Ishikawa (cell line): Measurements from ENCODE around the gene ZZZ3.

Experiments used
- CEBPB ChIP-seq: IDR thresholded peaks from 2 replicates; pipeline ENCODE4 v1.6.1; 2012
- CREB1 ChIP-seq: IDR thresholded peaks from 2 replicates; pipeline ENCODE4 v1.6.1; 2012; ENCODE audit warnings: low read depth
- EGR1 ChIP-seq: IDR thresholded peaks from 2 replicates; pipeline ENCODE4 v1.6.1; 2012
- EP300 ChIP-seq: IDR thresholded peaks from 2 replicates; pipeline ENCODE4 v1.6.1; 2012; ENCODE audit warnings: borderline replicate concordance
- FOXM1 ChIP-seq: IDR thresholded peaks from 2 replicates; pipeline ENCODE4 v1.6.1; 2012; ENCODE audit warnings: low read depth, borderline replicate concordance
- NFIC ChIP-seq: IDR thresholded peaks from 2 replicates; pipeline ENCODE4 v1.6.1; 2012
- RAD21 ChIP-seq: IDR thresholded peaks from 2 replicates; pipeline ENCODE4 v1.6.1; 2012; ENCODE audit warnings: low read depth
- TAF1 ChIP-seq: IDR thresholded peaks from 2 replicates; pipeline ENCODE4 v1.6.1; 2012; ENCODE audit warnings: low read depth, mild to moderate bottlenecking
- TCF12 ChIP-seq: IDR thresholded peaks from 2 replicates; pipeline ENCODE4 v1.6.1; 2012; ENCODE audit warnings: low read depth
- TEAD4 ChIP-seq: IDR thresholded peaks from 2 replicates; pipeline ENCODE4 v1.6.1; 2012
- YY1 ChIP-seq: IDR thresholded peaks from 2 replicates; pipeline ENCODE4 v1.6.1; 2012; ENCODE audit warnings: low read depth
- ZBTB7A ChIP-seq: IDR thresholded peaks from 2 replicates; pipeline ENCODE4 v1.6.1; 2012; ENCODE audit warnings: low read depth
- TF ChIP-seq, protein P1 (sequence below): IDR thresholded peaks from 2 replicates; pipeline ENCODE4 v1.6.1; 2012
- TF ChIP-seq, protein P2 (sequence below): IDR thresholded peaks from 2 replicates; pipeline ENCODE4 v1.6.1; 2012
- TF ChIP-seq, protein P3 (sequence below): IDR thresholded peaks from 2 replicates; pipeline ENCODE4 v1.6.1; 2012; ENCODE audit warnings: low read depth, mild to moderate bottlenecking

The ZZZ3 gene

DNA sequence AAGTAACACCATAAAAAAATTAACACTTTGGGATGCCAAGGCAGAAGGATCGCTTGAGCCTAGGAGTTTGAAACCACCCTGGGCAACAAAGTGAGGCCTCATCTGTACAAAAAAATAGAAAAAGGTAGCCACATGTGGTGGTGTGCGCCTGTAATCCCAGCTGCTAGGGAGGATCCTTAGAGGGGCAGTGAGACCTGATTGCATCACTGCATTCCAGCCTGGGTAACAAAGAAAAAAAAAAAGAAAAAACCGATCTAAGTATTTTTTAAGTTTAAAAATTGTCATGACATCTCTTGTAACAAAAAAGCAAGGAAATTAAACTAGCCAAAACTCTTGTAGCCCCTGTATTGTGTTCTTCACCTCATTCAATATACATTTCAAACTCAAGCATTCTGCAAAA, 39.5 kb downstream of the ZZZ3 start:
- TF ChIP-seq NFIC (no peak), EP300 (no peak), CEBPB (0 out of 2 replicates have a peak, but pooled peaks have one; percentile 14)

DNA sequence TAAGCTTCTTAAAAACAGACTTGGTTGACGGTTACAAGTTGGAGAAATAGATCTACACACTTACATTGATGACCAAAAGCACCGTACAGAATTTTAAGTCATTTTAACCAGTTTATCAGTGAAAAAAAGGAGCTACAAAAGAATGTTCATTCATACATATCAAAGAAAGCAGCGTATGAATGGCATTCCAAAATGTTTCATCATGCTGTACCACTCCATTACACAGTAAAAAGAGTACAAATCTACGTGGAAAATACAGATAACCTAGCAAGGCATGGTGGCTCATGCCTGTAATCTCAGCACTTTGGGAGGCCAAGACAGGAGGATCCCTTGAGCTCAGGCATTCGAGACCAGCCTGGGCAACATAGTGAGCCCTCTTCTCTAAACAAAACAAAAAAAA, 40.3 kb downstream of the ZZZ3 start:
- TF ChIP-seq CREB1 (no peak), YY1 (no peak), RAD21 (no peak), ZBTB7A (no peak), TAF1 (no peak), EGR1 (no peak), TCF12 (no peak), EP300 (no peak), TEAD4 (no peak), NFIC (no peak), CEBPB (no peak), FOXM1 (no peak)
- TF ChIP-seq, protein P1, sequence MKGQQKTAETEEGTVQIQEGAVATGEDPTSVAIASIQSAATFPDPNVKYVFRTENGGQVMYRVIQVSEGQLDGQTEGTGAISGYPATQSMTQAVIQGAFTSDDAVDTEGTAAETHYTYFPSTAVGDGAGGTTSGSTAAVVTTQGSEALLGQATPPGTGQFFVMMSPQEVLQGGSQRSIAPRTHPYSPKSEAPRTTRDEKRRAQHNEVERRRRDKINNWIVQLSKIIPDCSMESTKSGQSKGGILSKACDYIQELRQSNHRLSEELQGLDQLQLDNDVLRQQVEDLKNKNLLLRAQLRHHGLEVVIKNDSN = no peak
- TF ChIP-seq, protein P2, sequence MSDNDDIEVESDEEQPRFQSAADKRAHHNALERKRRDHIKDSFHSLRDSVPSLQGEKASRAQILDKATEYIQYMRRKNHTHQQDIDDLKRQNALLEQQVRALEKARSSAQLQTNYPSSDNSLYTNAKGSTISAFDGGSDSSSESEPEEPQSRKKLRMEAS = no peak
- TF ChIP-seq, protein P3, sequence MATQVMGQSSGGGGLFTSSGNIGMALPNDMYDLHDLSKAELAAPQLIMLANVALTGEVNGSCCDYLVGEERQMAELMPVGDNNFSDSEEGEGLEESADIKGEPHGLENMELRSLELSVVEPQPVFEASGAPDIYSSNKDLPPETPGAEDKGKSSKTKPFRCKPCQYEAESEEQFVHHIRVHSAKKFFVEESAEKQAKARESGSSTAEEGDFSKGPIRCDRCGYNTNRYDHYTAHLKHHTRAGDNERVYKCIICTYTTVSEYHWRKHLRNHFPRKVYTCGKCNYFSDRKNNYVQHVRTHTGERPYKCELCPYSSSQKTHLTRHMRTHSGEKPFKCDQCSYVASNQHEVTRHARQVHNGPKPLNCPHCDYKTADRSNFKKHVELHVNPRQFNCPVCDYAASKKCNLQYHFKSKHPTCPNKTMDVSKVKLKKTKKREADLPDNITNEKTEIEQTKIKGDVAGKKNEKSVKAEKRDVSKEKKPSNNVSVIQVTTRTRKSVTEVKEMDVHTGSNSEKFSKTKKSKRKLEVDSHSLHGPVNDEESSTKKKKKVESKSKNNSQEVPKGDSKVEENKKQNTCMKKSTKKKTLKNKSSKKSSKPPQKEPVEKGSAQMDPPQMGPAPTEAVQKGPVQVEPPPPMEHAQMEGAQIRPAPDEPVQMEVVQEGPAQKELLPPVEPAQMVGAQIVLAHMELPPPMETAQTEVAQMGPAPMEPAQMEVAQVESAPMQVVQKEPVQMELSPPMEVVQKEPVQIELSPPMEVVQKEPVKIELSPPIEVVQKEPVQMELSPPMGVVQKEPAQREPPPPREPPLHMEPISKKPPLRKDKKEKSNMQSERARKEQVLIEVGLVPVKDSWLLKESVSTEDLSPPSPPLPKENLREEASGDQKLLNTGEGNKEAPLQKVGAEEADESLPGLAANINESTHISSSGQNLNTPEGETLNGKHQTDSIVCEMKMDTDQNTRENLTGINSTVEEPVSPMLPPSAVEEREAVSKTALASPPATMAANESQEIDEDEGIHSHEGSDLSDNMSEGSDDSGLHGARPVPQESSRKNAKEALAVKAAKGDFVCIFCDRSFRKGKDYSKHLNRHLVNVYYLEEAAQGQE = no peak

DNA sequence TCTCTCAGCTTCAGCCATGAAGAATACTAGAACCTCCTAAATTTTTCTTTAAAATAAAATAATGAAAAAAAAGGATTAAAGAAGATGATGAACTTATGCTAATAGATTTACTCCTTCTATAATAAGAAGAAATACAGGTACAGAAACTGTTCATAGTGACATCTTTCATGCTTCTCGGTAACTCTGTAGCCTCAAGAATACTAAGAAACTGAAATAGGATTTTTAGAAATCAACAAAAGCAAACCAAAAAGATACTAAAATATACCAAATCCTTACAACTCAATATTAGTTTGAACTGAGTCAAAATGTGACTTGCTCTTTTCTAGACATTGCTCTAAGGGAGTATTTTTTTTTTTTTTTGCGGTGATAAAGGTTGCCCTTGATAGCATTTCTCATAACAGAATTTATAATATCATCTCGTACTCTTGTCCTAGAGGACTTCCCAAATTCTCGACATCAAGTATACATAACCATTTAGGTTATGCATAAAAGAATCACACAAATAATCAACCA, 42.8 kb downstream of the ZZZ3 start:
- no peak for TF ChIP-seq NFIC
- TF ChIP-seq FOXM1 = no peak
- TF ChIP-seq EGR1 = no peak
- no peak for TF ChIP-seq YY1
- no peak for TF ChIP-seq CEBPB
- no peak for TF ChIP-seq TCF12
- no peak for TF ChIP-seq CREB1
- TF ChIP-seq TEAD4 = no peak
- TF ChIP-seq RAD21 = no peak
- TF ChIP-seq, protein P3 = no peak

DNA sequence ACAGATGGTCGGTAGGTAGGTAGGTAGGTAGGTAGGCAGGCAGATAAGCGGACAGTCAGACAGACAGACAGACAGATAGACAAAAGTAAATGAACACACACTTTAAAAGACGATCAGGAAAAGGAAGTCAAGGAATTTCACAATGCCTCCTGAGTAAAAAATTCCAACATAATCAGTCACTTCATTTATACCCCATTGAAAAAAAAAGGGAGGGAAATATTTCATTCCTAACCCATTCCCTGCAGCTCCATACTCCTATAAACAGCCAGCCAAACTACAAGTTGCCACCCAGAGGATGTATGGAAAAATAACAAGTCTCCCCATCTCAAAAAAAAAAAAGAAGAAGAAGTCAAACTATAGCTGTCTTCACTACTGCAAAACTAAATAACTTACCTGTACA, 43.4 kb downstream of the ZZZ3 start:
- no peak for TF ChIP-seq FOXM1
- TF ChIP-seq EP300 = no peak
- TF ChIP-seq TAF1 = no peak
- TF ChIP-seq CREB1 = no peak
- TF ChIP-seq ZBTB7A = no peak

DNA sequence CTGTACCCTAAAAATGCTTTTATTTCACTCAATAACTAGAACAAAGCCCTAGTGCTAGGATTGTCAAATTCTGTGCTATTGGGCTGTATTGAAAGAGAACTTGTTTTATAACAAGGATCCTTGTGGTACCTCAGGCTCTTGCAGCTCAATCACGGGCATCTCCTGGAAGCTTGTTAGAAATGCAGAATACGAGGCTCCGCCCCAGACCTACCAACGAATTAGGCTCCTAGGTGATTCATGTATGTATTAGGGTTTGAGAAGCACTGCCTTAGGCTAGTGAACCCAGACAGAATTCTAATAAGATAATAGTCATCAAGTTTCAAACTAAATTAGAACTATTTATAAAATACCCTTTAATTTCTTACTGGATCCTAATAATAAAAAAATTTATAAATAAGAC, 45.6 kb downstream of the ZZZ3 start:
- TF ChIP-seq, protein P2 = no peak
- TF ChIP-seq ZBTB7A (no peak), TCF12 (no peak), CEBPB (no peak), TAF1 (no peak), CREB1 (no peak), NFIC (no peak), TEAD4 (no peak), EGR1 (no peak), EP300 (no peak)
- TF ChIP-seq, protein P3 = no peak
- TF ChIP-seq, protein P1 = no peak
